Endodermal cell (in vitro differentiated cells): ENCODE measurements around the gene NDUFAB1. TPM values are rescaled to one million over a fixed set of nuclear protein-coding genes. Genes with fewer than 3 reads are reported as not detected.

Experiments
- DNase-seq: peaks from one replicate; pipeline ENCODE4 v3.0.0-alpha.2; 2017
- H3K27ac ChIP-seq: 2 replicates; pipeline ENCODE4 v1.5.1; 2013; ENCODE audit warnings: mild to moderate bottlenecking, low read depth, low read length, moderate library complexity
- H3K27me3 ChIP-seq: 2 replicates; pipeline ENCODE4 v1.6.1; 2013; ENCODE audit warnings: mild to moderate bottlenecking, low read length, moderate library complexity; ENCODE audit not compliant: insufficient read depth, control insufficient read depth, poor library complexity, severe bottlenecking
- H3K36me3 ChIP-seq: 2 replicates; pipeline ENCODE4 v1.7.0; 2013; ENCODE audit warnings: mild to moderate bottlenecking, low read length, moderate library complexity; ENCODE audit not compliant: control insufficient read depth, insufficient read depth
- H3K4me1 ChIP-seq: one replicate; pipeline ENCODE4 v1.7.0; 2013; ENCODE audit warnings: low read length; ENCODE audit not compliant: control insufficient read depth, insufficient read depth
- H3K4me3 ChIP-seq: 2 replicates; pipeline ENCODE4 v1.5.1; 2013; ENCODE audit warnings: mild to moderate bottlenecking, low read length, moderate library complexity
- H3K9ac ChIP-seq: 2 replicates; pipeline ENCODE4 v1.6.1; 2013; ENCODE audit warnings: mild to moderate bottlenecking, low read length, moderate library complexity; ENCODE audit not compliant: poor library complexity, severe bottlenecking; ENCODE audit errors: extremely low read depth
- H3K9me3 ChIP-seq: 2 replicates; pipeline ENCODE4 v1.6.1; 2013; ENCODE audit warnings: mild to moderate bottlenecking, low read length, moderate library complexity; ENCODE audit not compliant: control insufficient read depth
- H3K27ac Mint-ChIP-seq: 2 replicates; pipeline ENCODE4 v1.8.0; 2020; ENCODE audit warnings: mixed read lengths
- H3K27me3 Mint-ChIP-seq: 2 replicates; pipeline ENCODE4 v1.8.0; 2021; ENCODE audit warnings: mild to moderate bottlenecking, mixed read lengths; ENCODE audit not compliant: insufficient read depth
- H3K36me3 Mint-ChIP-seq: 2 replicates; pipeline ENCODE4 v1.8.0; 2020; ENCODE audit warnings: low read depth, mixed read lengths
- H3K4me1 Mint-ChIP-seq: 2 replicates; pipeline ENCODE4 v1.8.0; 2020; ENCODE audit warnings: mixed read lengths
- H3K4me3 Mint-ChIP-seq: 2 replicates; pipeline ENCODE4 v1.8.0; 2020; ENCODE audit warnings: mild to moderate bottlenecking, moderate library complexity, mixed read lengths
- H3K9me3 Mint-ChIP-seq: 2 replicates; pipeline ENCODE4 v1.8.0; 2020; ENCODE audit warnings: mild to moderate bottlenecking, mixed read lengths
- WGBS, 2 experiments: methylation state at CpG; one replicate each; pipeline versions ENCODE4 v1.1.5 to v1.1.7; 2013; ENCODE audit warnings: missing lambda C conversion rate in 2 of 2, mixed read lengths in 1 of 2; ENCODE audit not compliant: insufficient coverage in 1 of 2, insufficient read length in 1 of 2; 5-methylcytosine and 5-hydroxymethylcytosine counted together
- total RNA-seq, 2 donors: library from RNA; stranded (reverse); fragmentation: NEBNext Ultra II Directional in 1 of 2; extraction: Animal tissue kit (Norgen Biotek cat#: 25700) in 1 of 2; gene quantifications; 2 replicates in 1 of 2; 3 replicates in 1 of 2; pipeline ENCODE4 v1.2.1, GENCODE V29; 2021
- TF ChIP-seq, protein P1 (sequence below): fragments of 200-600 bp; sonication (generic); conservative IDR thresholded peaks from 2 replicates; pipeline ENCODE4 v1.5.0; 2021; ENCODE audit warnings: antibody characterized with exemption, mild to moderate bottlenecking

The NDUFAB1 gene
- total RNA-seq, 2 donors from 2014 or later: 106 to 120 TPM

DNA sequence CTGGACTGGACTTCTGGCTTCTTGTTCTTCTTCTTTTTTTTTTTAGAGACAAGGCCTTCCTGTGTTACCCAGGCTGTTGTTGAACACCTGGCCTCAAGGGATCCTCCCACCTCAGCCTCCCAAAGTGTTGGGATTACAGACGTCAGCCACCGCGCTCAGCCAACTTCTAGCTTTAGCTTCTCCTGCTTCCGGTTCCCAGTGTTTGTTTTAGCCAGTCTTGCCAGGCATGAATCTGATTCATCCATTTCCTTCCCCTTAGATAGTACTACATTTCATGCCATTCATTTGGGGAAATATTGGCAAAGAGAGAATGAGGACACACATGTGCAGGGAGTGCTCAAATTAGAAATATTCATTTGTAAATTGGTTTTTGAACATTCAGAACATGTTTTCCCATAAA lies 12.1 kb upstream of the NDUFAB1 start:
- no peaks in the 10 kb centered on the region for H3K4me1 ChIP-seq
- peaks cover 30% of the 10 kb centered on the region for H3K36me3 ChIP-seq
- Mint-ChIP-seq H3K36me3 (peaks cover 42% of the 10 kb centered on the region), H3K27ac (no peak overlapping the region), H3K27me3 (no peaks in the 10 kb centered on the region), H3K4me1 (no peaks in the 10 kb centered on the region), H3K9me3 (no peaks in the 10 kb centered on the region), H3K4me3 (no peak overlapping the region)
- H3K9ac ChIP-seq: no peak overlapping the region
- H3K27me3 ChIP-seq: no peaks in the 10 kb centered on the region
- DNase-seq: no peak
- H3K27ac ChIP-seq: no peak overlapping the region
- no peaks in the 10 kb centered on the region for H3K9me3 ChIP-seq
- 95% methylated on average over 4 of the region's 4 CpGs; no CpG with 5 or more reads in 1 of the 2 experiments for WGBS, 2 experiments
- TF ChIP-seq, protein P1, sequence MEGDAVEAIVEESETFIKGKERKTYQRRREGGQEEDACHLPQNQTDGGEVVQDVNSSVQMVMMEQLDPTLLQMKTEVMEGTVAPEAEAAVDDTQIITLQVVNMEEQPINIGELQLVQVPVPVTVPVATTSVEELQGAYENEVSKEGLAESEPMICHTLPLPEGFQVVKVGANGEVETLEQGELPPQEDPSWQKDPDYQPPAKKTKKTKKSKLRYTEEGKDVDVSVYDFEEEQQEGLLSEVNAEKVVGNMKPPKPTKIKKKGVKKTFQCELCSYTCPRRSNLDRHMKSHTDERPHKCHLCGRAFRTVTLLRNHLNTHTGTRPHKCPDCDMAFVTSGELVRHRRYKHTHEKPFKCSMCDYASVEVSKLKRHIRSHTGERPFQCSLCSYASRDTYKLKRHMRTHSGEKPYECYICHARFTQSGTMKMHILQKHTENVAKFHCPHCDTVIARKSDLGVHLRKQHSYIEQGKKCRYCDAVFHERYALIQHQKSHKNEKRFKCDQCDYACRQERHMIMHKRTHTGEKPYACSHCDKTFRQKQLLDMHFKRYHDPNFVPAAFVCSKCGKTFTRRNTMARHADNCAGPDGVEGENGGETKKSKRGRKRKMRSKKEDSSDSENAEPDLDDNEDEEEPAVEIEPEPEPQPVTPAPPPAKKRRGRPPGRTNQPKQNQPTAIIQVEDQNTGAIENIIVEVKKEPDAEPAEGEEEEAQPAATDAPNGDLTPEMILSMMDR: no peak
- H3K4me3 ChIP-seq: no peak overlapping the region

DNA sequence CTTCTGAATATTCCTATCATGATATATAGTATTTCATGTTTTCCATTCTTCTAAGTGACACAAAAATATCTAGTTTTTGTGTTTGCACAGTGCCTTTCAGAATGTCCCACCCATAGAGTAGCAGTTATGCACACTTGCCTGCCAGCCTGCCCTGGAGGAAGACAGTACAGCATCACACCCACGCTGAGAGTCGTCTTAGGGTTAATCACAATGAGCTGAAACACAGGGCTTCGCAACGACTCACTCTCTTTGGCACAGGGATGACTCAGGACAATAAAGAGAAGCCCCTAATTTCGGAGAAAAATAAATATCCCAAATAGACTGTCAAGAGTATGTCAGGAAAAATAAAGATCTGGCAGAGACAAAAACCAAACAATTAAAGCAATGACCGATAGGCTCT lies 11.6 kb upstream of the NDUFAB1 start:
- Mint-ChIP-seq H3K4me3 (no peak overlapping the region), H3K27me3 (no peaks in the 10 kb centered on the region), H3K9me3 (no peaks in the 10 kb centered on the region), H3K4me1 (no peaks in the 10 kb centered on the region), H3K27ac (no peak overlapping the region), H3K36me3 (peaks cover 43% of the 10 kb centered on the region)
- TF ChIP-seq, protein P1: no peak
- Histone ChIP-seq H3K9me3 (no peaks in the 10 kb centered on the region), H3K9ac (no peak overlapping the region), H3K27ac (no peak overlapping the region), H3K4me1 (no peaks in the 10 kb centered on the region), H3K27me3 (no peaks in the 10 kb centered on the region), H3K4me3 (no peak overlapping the region), H3K36me3 (peaks cover 32% of the 10 kb centered on the region)
- DNase-seq: no peak
- WGBS, 2 experiments: 91 to 93% methylated on average over 6 of the region's 6 CpGs

DNA sequence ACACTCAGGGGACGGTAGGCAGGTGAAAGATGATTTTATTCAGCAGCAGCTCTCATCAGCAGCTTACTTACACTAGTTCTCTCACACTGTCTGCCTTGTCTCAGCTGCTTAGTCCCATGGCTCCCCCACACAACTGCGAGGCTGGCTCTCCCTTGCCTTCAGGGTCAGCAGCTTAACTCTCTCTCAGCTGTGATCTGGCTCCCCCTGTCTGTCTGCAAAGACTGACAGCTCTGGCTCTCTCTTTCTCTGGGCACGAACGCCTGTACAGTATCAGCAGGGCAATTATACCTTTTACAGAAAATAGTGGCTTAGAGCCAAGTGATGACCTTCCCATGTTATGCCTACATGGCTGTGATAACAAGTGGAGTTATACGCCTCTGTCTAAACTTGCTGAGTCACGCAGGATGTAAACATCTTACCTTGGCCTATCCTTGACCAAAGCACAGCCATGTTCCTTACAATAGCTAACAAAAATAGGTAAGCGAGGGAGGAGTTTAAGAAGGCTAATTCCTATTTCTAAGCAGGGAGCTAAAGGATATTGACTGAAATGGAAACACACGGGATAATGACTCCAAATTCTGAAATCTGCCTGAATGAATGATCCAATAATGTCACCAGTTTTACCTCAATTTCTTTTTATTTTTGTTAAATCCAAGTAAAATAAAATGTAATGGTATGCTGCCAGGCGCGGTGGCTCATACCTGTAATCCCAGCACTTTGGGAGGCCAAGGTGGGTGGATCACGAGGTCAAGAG lies 1.1 kb upstream of the NDUFAB1 start:
- no peaks in the 10 kb centered on the region for H3K27me3 Mint-ChIP-seq
- peaks cover 22% of the 10 kb centered on the region for H3K36me3 Mint-ChIP-seq
- peak overlapping the region; percentile 18 for H3K27ac Mint-ChIP-seq
- peak; percentile 86 for DNase-seq
- no peaks in the 10 kb centered on the region for H3K27me3 ChIP-seq
- no peak overlapping the region for H3K9ac ChIP-seq
- peaks cover 2% of the 10 kb centered on the region for H3K4me1 ChIP-seq
- WGBS, 2 experiments: 86 to 92% methylated on average over 7 to 11 of the region's 11 CpGs
- H3K4me3 ChIP-seq: no peak overlapping the region
- H3K36me3 ChIP-seq: peaks cover 14% of the 10 kb centered on the region
- H3K4me1 Mint-ChIP-seq: peaks cover 18% of the 10 kb centered on the region
- H3K9me3 Mint-ChIP-seq: no peaks in the 10 kb centered on the region
- H3K9me3 ChIP-seq: no peaks in the 10 kb centered on the region
- no peak overlapping the region for H3K4me3 Mint-ChIP-seq
- TF ChIP-seq, protein P1: peak; percentile 71
- H3K27ac ChIP-seq: no peak overlapping the region
